Left kidney (tissue), 2 donors: ENCODE data around the gene SEPTIN10. TPM values are rescaled to one million over a fixed set of nuclear protein-coding genes. Genes with fewer than 3 reads are reported as not detected.
"Not testable (repeated sequence)": the region's sequence is repeated elsewhere in the genome, so short reads cannot be mapped to it uniquely, and the experiment has no call there.

Source experiments
- DNase-seq: peaks from one replicate; pipeline ENCODE4 v3.0.0-alpha.2; 2013
- polyA plus RNA-seq: library from polyadenylated mRNA; unstranded; fragments of 120-200 nt; gene quantifications from one replicate; pipeline ENCODE4 v1.2.1, GENCODE V29; 2013; ENCODE audit not compliant: insufficient read length

The SEPTIN10 gene
- polyA plus RNA-seq, 1 donor, result 128 TPM

GRCh38 chr2:109635426-109636304, 21.9 kb upstream of the SEPTIN10 start:
- DNase-seq, result no peak

- no peak for DNase-seq
These were observed 19.7 kb upstream of the SEPTIN10 start for GRCh38 chr2:109633284-109633961.

- no peak for DNase-seq
These were observed 18.5 kb upstream of the SEPTIN10 start for GRCh38 chr2:109632158-109632789.

- DNase-seq, result no peak
These were observed 18.0 kb upstream of the SEPTIN10 start for GRCh38 chr2:109631741-109632140.

- no peak for DNase-seq
These were observed 17.0 kb upstream of the SEPTIN10 start for GRCh38 chr2:109630441-109631430.

GRCh38 chr2:109629867-109630266, 16.1 kb upstream of the SEPTIN10 start:
- DNase-seq, result no peak

GRCh38 chr2:109628321-109628720, 14.6 kb upstream of the SEPTIN10 start:
- DNase-seq, result not testable (repeated sequence)

GRCh38 chr2:109624339-109624738, 10.6 kb upstream of the SEPTIN10 start:
- no peak for DNase-seq

- no peak for DNase-seq
These were observed 10.2 kb upstream of the SEPTIN10 start for GRCh38 chr2:109623923-109624322.

- no peak for DNase-seq
These were observed 9.5 kb upstream of the SEPTIN10 start for GRCh38 chr2:109623297-109623696.

- no peak for DNase-seq
These were observed 5.4 kb upstream of the SEPTIN10 start for GRCh38 chr2:109619032-109619615.

GRCh38 chr2:109616184-109616583, 2.4 kb upstream of the SEPTIN10 start:
- no peak for DNase-seq

- DNase-seq, result no peak
These were observed 1.9 kb upstream of the SEPTIN10 start for GRCh38 chr2:109615637-109616144.

- no peak for DNase-seq
These were observed 1.2 kb upstream of the SEPTIN10 start for GRCh38 chr2:109614715-109615636.

GRCh38 chr2:109613081-109613921, 465 bp downstream of the SEPTIN10 start:
- DNase-seq, result peak; percentile 51

- DNase-seq, result no peak
These were observed 2.2 kb downstream of the SEPTIN10 start for GRCh38 chr2:109611467-109612095.

GRCh38 chr2:109609352-109610024, 4.3 kb downstream of the SEPTIN10 start:
- DNase-seq, result no peak

- DNase-seq, result no peak
These were observed 6.0 kb downstream of the SEPTIN10 start for GRCh38 chr2:109607766-109608165.
